ENCODE measurements around the gene GTSF1L. TPM values are rescaled to one million over a fixed set of nuclear protein-coding genes. Genes with fewer than 3 reads are reported as not detected.
A peak's percentile ranks its signal among the peaks of the same experiment; 100 is the strongest.

GTSF1L gene
- polyA plus RNA-seq, 5 donors: not detected

DNA sequence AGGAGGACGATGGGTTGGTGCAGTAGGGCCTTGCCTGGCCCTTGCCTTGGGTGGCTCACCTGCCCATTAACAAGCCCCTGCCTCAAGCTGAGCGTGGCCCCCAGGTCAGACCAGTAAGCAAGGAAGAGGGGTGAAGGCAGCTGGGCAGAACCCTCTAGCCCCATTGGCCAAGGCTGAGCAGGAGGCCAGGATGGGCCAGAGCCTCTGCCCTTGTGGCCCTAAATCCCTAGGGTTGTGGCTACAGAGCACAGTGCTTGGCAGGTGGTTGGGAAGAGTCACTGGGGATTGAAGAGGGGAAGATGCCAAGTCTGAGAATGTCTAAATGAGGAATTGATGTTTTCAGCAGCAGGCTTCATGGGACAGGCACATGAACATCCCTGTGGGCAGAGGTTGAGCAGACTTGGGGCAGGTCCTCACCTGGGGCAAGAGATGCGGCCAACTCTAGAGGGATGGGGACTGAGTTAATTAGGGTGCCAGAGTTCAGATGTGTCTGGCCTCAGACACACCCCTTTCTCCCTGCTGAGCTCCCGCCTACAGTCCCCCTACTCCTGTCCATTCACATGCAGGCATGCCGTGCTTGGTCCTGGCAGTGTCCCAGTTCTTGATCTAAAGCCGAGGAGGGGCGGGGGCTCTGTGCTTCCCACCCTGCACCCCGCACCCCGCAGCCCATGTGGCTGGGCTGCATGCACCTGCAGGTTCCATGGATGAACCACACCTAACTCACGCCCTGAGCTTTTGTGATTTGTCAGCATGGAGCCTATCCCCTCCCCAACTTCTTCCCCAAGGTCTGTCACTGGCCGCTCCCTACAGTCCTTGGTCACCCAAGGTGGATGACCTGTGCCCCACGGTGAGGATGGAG, 9.8 kb downstream of the GTSF1L start:
- DNase-seq: no peak

DNA sequence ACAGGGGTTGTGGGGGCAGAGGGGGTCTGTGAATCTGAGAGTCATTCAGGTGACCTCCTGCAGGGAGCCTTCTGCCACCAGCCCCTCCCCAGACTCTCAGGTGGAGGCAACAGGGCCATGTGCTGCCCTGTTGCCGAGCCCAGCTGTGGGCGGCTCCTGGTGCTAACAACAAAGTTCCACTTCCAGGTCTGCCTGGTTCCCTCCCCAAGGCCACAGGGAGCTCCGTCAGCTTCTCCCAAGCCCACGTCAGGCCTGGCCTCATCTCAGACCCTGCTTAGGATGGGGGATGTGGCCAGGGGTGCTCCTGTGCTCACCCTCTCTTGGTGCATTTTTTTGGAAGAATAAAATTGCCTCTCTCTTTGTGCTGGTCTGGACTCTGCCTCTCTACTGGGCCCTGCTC, 10.7 kb downstream of the GTSF1L start:
- no peak for DNase-seq

DNA sequence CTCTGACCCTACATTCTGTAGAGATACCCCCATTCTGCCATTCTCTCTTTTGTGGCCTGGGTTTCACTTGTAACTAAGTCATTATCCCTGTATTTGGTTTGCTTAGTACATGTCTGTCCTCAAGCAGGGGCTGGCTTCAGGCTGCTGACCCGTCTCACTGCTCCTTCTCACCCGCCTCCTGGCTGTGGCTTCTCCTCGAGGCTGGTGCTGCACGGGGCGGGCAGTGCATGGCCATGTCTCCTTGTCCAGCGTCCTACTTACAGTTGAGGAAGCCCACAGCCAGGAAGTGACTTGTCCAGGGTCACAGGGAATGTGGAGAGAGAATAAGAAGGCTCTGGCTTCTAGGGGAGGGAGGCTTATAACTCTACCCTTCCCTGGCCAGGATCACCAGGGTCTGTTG, 11.3 kb downstream of the GTSF1L start:
- DNase-seq: no peak

DNA sequence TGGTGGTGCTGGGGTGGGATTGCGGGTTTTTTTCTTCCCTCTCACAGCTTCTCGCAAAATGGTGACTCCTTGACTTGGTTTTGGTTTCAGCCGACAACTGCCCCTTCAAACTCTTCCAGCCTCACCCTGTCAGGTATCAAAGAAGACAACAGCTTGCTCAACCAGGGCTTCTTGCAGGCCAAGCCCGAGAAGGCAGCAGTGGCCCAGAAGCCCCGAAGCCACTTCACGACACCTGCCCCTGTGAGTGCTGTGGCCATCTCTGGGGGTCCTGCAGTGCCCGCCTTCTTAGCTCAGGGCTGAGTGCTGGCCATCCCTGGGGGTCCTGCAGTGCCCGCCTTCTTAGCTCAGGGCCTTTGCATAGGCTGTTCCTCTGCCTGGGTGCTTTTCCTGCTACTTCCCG, 11.8 kb downstream of the GTSF1L start:
- no peak for DNase-seq

DNA sequence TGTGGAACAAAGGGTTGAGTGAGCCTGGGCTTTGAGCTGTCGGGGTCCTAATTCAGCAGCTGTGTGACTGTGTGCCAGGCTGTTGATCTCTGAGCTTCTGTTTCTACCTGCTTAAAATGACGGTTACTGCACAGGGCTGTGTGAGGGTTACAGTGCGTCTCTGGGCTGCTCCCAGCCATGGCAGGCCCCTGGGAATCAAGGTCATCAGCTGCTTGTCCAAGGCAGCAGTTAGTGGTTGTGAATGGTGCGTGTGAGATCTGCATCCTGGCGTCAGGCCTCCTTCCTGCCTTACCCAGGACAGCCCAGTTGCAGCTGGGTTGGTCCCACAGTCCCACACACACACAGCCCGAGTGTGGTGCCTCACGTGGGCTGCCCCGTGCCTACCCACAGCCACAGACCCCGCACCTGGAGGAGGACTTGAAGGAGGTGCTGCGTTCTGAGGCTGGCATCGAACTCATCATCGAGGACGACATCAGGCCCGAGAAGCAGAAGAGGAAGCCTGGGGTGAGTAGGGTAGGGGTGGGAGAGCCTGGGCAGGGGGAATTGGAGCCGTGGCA, 15.6 kb downstream of the GTSF1L start:
- DNase-seq: no peak

DNA sequence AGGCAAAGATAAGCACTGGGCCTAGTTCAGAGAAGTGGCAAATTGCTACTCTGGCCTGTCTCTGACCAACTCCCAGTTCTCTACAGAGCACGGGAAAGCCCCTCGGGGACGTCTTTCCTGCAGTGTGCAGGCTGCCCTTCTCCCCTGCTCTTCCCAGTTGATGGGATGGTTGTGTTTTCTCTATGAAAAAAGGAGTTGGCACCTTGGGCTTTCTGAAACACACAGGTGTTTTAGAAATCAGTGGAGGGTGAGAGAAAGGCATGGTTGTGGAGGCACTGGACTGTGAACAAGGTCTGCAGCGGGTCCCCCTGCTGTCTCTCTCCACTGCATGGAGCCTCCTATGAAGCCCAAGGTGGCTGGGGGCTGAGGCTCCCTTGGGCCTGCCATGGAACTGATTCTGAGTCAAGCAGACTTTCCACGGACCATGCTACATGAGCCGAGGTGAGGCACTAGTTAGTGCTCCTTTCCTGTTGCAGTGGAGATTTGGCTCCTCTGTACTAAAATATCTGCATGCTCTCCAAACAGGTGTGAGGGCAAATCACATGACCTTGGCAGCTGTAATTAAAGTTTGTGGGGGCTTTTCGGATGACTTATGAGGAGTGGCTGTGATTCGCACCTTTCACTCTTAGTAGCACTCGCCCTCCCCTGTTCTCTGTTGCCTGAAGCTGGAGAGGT, 16.3 kb downstream of the GTSF1L start:
- DNase-seq: no peak

DNA sequence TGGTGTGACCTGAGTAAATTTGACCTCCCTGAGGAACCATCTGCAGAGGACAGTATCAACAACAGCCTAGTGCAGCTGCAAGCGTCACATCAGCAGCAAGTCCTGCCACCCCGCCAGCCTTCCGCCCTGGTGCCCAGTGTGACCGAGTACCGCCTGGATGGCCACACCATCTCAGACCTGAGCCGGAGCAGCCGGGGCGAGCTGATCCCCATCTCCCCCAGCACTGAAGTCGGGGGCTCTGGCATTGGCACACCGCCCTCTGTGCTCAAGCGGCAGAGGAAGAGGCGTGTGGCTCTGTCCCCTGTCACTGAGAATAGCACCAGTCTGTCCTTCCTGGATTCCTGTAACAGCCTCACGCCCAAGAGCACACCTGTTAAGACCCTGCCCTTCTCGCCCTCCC, 24.3 kb downstream of the GTSF1L start:
- no peak for DNase-seq

DNA sequence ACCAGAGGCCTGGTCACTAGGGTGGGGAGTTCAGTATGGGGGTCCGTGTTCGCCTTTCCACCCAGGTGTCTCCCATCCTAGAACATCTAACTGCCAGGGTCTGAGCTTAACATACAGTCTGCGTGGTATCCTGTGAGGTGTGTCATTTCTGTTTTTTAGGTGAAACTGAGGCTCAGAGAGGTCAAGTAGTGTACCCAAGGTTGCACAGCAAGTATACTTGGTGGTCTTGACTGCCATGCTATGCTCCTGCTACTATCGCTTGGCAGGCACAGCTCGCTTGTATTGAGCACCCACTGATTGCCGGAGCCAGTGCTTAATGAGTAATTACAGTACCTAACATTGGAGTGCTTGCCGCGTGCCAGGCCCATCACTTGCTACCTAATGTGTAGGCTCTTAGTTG, 26.2 kb downstream of the GTSF1L start:
- DNase-seq: no peak

DNA sequence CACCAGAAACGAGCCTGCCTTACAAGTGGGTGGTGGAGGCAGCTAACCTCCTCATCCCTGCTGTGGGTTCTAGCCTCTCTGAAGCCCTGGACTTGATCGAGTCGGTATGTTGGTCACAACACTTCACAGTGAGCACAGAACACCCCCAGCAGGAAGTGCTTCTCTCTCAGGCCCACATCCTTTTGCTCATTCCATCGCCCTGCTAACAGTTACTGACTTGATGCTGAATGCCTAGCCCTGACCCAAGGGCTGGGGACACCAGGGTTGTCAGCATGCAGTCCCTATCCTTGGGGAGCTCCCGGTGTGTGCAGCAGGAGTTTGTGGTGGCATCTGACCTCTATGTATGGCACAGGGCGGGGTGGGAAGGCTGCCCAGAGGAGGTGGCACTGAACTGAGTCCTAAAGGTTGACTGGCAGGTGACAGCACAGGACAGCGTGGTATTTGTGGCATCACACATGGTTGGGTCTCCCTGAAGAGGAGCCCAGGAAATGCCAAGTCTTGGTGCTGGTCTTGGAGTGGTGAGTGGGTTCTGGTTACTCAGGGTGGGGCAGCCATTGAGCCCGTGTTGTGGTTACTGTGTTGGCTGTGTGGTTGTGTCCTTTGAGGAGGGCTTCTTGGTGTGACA, 26.7 kb downstream of the GTSF1L start:
- no peak for DNase-seq

DNA sequence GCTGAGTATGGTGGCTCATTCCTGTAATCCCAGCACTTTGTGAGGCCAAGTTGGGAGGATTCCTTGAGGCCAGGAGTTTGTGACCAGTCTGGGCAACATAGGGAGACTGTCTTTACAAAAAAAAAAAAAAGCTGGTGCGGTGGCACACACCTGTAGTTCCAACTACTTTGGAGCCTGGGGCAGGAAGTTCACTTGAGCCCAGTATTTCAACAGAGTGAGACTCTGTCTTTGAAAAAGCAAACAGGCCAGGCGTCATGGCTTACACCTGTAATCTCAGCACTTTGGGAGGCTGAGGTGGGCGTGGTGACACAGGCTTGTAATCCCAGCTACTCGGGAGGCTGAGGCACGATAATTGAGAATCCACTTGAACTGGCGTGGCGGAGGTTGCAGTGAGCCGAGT, 31.2 kb downstream of the GTSF1L start:
- no peak for DNase-seq

DNA sequence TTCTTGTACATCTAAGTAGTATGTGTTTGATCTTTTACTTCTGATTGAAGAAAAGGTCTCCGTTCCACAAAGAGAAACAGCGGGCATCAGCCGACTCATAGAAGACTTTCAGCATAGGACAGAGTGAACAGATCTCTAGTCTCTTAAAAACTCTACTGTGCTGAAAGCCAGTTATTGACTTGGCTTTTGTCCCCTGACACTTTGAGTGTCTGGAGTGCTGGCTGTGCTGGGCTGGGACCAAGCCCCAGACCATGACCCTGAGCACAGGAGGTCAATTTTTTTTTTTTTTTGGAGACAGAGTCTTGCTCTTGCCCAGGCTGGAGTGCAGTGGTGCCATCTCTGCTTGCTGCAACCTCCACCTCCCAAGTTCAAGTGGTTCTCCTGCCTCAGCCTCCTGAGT, 32.0 kb downstream of the GTSF1L start:
- no peak for DNase-seq

DNA sequence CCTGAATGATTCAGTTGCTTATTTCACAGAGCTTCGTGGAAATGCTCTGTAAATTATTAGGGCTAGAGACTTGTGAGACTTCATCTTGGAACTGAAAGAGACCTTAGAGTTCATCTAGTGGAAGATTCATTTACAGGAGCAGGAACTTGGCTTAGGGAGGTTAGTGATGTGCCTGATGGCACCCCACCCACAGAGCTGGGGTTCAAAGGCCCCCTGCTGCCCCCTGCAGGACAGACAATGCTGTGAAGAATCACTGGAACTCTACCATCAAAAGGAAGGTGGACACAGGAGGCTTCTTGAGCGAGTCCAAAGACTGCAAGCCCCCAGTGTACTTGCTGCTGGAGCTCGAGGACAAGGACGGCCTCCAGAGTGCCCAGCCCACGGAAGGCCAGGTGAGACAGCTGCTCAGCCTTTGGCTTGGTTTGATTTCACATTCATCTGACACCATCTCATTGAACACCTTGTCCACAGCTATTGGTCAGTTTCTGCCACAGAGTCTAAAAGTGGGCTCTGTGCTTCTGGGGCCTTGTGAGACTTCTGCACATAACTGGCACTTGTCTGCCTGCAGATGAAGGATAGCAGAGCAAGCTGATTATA, 34.8 kb downstream of the GTSF1L start:
- DNase-seq: peak in 1 of 2 donors; percentile 6

DNA sequence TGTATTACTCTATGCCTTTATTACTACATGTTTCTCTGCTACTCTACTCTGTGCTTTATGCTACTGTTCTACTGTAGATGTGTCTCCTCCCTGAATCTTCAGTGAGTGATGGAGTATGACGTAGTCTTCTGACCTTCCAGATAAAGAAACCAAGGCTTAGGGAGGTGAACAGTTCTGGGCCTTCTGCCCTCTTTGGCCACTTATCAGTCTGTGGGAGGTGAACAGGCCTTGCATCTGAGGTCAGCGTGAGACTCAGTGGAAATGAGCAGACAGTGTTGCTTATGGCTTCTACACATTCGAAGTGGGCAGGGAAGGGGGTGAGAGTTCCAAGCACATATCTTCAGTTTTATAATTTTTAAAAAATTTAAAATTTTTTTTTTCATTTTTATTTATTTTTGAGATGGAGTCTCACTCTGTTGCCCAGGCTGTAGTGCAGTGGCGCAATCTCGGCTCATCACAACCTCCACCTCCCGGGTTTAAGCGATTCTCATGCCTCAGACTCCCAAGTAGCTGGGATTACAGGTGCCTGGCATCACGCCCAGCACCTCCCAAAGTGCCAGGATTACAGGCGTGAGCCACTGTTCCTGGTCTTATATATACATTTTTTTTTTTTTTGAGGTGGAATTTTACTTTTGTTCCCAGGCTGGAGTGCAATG, 35.7 kb downstream of the GTSF1L start:
- DNase-seq: no peak

DNA sequence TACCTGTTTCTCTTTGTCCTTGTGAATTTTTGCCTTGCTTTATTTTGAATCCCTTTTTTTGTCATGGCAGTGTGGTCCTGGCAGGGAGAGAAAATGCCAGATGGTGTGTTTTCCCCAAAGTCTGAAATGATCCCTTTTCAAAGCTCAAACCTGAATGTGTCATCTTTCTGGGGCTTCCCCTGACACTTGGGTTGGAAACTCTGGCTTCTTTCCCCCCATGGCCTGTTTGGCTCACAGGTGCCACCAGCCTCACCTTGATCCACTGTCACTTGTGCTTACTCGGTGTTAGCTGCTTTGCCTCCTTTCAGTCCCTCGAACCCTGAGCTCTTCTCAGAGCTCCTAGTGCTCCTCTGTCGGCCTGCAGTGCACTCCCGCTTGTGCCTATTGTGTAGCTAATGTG, 37.6 kb downstream of the GTSF1L start:
- no peak for DNase-seq

DNA sequence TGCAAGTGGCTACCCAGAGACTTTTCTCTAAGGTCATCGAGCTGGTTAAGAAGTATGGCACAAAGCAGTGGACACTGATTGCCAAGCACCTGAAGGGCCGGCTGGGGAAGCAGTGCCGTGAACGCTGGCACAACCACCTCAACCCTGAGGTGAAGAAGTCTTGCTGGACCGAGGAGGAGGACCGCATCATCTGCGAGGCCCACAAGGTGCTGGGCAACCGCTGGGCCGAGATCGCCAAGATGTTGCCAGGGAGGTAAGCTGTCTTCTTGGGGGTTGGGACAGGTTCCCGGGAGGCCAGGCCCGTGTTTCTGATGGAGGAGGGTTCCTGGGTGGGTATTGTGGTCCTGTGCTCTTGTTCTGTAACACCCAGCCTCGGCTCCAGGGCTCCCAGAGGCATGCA, 40.0 kb downstream of the GTSF1L start:
- DNase-seq: no peak

DNA sequence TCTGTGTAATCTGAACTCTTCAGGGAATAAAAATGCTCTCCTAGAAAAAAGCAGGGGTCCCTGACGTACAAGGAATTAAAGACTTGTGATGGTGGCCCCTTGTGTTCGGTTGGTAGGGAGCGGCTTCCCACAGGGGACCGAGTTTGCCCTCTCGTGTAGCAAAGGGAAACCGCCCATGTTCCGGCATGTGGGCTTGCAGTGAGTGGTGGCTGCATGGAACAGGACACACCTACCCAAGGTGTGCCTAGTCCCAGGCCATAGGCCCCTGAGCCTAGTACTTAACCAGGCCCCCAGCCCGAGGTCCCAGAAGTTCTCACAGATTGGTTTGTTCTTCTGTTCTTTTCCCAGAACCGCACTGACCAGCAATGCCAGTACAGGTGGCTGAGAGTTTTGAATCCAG, 44.4 kb downstream of the GTSF1L start:
- no peak for DNase-seq

DNA sequence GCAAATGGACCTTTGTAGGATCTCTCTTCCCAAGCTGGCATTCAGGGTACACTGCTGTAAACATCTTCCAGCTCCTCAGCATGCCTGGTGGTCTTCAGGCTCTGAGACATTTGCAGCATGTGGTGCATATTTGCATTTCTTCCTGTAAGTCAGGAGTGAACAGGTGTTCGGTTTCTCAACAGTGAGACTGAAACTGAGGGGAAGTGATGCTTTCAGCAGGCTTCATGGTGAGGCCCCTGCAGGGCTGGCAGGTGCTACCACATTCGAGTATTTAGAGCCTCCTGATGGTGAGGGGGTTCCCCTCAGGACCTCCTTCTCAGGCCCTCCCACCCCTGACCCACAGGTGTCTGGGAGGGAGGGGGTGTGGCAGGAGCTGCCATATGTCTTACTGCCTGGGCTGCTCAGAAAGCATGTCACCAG, 44.8 kb downstream of the GTSF1L start:
- DNase-seq: no peak

DNA sequence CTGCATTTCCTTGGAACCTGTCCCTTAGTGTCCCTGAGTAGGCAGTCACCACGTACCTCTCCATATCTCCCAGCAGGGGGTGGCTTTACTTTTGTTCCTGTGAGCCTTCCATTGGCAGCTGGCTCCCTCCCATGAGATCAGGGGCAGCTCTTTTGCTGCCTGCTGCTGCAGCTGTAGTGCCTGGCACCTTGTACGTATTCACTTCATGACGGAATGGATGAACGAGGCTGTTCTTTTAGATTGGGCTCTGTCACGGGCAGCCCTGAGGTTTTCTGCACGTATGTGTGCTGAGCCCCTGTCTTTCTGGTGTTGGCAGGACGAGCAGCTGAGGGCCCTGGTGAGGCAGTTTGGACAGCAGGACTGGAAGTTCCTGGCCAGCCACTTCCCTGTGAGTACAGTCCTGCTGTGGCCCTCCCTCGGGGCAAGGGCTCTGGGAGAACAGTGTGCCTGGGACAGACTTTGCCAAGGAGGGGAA, 45.3 kb downstream of the GTSF1L start:
- DNase-seq: no peak

DNA sequence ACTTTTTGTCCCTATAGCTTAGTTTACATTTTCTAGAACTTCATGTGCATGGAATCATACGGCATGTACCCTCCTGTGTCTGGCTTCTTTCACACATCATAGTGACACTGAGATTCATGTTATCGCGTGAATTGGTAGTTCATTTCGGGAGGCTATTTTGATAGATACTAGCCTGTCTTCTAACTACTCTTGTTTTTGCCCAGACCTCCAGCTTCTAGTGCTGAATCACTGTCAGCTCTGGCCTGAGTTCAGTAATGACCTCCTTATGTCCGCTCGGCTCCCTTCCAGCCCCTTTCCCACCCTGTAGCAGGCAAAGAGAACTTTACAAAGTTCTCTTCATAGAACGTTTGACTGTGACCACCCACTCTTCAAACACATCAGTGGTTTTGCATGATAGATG, 45.8 kb downstream of the GTSF1L start:
- DNase-seq: no peak

DNA sequence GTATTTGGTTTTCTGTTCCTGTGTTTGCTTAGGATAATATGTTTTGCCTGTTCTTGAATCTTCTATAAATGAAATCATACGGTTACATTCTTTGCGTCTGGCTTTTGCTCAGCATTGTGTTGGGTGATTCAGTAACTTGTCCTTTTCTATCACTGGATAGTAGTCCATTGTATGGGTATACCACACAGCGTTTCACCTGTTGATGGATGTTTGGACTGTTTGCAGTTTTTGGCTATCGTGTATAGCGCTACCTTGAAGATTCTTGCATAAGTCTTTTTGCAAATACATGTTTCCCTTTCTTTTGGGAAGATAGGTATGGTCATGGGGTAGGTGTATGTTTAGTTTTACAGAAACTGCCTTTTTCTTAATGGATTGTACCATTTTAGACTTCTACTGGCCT, 50.4 kb downstream of the GTSF1L start:
- no peak for DNase-seq
